IPS-NIHi7 (cell line): ENCODE measurements around the gene PDZRN4.
A peak's percentile ranks its signal among the peaks of the same experiment; 100 is the strongest.
"Not testable (repeated sequence)": the region's sequence is repeated elsewhere in the genome, so short reads cannot be mapped to it uniquely, and the experiment has no call there.

Experiments
- DNase-seq: peaks from one replicate; pipeline ENCODE4 v3.0.0; 2012; ENCODE audit warnings: mixed read lengths; ENCODE audit errors: extremely low spot score

The PDZRN4 gene

DNA sequence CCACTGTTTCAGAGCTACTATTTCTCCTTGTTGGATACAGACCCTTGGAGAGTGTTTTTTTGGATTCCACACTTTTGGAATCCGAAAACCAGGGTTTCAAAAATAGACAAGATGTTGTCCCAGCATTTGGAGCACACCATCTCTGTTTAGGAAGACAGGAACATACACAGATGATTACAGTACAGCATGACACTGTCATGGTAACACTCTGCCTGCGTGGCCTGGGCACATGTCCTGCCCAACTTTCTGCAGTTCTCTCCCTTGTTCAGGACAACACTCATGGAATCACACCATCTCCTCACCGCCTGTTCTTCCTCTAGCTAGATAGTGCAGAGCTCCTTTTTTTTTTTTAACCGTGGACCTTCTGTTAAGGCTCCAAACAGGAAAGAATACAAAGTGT, 369.2 kb downstream of the PDZRN4 start:
- no peak for DNase-seq

DNA sequence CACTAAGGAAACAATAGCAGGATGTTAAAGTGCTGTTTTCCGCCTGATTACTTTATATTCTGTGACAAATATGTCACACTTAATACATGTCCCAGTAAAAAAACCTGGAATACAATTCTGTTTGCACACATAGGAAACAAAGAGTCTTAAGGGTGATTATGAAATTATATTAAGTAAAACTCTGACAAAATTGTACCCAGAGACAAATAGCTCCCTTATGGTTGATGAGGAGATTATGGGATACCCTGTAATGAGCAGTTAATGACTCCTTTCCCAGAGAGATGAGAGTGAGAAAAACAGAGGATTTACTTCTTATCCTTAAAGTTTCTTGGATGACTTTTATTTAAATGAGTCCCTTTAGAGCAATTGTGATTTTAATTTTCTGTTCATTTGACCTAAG, 370.6 kb downstream of the PDZRN4 start:
- no peak for DNase-seq

DNA sequence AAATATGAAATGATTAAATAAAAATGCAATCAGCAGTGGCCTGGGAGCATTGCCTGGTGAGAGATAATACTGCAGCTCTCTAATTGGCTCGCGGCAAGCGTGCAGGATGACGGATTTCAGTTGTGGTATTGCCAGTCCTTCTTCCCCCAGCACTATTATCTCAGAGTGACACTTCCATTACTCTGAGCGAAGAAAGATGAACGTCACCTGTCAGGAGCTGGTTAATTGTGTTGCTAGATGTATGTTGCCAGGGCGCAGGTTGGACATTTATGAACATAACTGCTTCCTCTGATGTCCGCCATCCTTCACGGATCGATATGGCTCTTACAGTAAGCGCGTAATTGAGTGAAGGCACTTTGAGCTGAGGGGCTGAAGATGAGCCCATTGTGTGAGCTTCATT, 374.9 kb downstream of the PDZRN4 start:
- no peak for DNase-seq

DNA sequence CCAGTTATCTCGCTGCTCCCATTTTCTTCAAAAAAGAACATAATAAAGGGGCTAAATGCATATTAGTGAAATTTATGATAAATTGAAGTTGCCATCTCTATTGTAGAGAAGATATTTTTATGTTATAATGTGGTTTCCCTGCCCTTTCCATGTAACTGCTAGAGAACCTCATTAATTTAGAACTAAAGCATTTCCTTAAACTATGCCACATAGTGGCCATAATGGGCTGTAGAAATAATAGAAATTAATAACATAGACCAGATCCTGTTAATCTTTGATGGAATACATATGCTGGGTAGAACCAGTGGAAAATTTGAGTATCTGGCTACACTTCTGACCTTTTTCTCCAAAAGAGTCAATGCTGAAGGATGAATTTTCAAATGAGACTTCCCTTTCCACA, 376.7 kb downstream of the PDZRN4 start:
- no peak for DNase-seq

DNA sequence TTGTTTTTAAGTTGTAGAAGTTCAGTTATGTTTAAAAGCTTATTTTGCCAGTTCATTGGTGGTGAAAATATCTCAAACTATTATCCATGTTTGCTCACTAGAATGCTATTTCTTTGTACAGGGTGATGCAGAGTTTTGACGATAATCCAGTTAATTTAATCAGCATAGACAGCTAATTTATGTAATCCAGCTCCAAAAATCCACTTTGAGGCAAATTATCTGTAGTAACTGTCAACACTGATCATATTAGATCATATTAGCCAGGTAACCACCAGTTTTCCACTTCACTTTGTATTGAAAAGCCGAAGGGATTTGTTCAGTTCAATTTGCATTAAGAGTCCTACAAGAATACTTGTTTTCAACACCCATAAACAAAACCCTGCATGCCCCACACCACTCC, 378.6 kb downstream of the PDZRN4 start:
- no peak for DNase-seq

DNA sequence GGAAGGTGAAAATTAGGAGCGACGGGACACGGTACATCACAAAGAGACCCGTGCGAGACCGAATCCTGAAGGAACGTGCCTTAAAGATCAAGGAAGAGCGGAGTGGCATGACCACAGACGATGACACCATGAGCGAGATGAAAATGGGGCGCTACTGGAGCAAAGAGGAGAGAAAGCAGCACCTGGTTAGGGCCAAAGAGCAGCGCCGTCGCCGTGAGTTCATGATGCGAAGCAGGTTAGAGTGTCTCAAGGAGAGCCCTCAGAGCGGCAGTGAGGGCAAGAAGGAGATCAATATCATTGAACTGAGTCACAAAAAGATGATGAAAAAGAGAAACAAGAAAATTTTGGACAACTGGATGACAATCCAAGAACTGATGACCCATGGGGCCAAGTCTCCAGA, 385.3 kb downstream of the PDZRN4 start:
- no peak for DNase-seq

DNA sequence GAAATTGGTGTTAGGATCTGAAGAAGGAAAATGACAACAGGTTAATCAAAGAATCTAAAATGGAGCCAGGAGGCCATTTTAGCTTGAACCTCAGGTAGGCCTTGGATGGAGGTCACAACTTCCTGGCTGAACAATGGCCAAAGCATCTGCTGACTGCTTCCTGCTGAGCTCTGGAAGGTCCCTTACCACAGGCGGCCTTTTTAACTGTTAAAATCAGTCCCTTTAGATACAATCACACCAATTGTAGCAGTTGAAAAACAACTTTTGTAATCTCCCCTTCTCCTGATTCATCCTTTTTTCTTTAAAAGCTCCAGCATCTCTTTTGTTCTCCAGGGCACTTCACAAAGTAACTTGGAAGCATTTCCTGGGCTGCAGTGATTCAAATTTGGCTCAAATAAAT, 388.8 kb downstream of the PDZRN4 start:
- peak; percentile 24 for DNase-seq

DNA sequence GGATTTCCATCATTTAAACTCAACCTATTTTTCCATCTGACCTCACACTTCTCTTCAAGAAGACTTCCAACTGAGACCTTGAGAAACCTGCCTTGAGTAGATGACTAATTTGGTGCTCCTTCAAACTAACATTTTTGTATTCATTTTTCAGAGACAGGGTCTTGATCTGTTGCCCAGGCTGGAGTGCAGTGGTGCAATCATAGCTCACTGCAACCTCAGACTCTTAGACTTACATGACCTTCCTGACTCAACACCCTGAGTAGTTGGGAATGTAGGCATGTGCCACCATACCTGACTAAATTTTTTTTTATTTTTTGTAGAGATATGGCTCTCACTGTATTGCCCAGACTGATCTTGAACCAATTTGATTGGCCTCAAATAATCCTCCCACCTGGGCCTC, 389.9 kb downstream of the PDZRN4 start:
- DNase-seq = no peak

DNA sequence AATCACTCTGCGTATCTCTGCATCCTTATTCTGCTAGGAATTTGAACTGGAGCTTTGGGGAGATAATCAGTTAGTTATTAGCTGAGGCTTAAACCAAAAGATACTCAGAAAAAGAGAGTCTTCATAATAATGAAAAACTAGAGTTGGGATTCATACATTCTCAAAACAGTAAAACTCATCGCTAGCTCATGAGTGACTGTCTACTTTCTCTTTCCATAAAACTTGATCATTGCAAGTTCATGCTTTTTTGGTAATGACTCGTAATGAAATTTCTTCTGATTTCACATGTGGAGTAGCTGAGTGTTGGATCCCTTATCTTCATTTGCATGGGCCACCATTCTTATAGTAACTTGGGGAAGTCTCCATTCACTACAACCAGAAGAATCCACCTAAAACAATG, 397.7 kb downstream of the PDZRN4 start:
- DNase-seq = no peak

DNA sequence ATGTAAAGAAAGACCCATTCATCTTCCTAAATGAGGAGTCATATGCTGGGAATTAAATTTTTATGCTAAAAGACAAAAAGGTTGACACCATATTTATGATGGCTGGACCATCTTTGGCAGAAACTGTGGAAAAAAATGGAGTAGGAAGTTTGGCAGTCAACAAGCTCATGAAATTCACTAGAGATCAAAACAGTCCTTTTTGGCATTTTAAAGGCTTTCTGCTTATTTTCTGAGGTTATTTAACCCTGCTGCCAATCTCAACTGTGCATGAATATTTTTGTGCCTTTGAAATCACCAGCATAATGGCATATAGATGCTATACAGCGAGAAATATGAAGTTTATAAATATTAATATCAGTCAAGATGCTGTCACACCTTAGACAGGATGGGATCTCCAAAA, 399.5 kb downstream of the PDZRN4 start:
- no peak for DNase-seq

DNA sequence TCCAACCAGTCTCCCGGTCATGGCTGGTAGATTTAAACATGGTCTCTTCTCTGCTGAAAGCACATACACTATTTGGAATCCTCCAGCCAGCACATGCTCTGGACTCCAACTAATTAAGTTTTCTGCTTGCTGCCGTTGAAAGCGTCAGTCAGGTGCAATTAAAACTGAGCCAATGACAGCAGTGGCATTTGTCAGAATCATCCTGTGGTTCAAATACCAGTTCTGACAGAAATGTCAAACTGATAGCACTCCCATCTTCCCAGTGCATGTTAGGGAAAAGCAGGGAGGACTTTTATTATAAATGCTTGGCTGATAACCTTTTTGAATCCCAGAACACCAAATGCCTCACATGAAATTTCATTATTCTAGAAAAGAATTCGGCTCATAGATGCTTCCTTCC, 401.8 kb downstream of the PDZRN4 start:
- no peak for DNase-seq

DNA sequence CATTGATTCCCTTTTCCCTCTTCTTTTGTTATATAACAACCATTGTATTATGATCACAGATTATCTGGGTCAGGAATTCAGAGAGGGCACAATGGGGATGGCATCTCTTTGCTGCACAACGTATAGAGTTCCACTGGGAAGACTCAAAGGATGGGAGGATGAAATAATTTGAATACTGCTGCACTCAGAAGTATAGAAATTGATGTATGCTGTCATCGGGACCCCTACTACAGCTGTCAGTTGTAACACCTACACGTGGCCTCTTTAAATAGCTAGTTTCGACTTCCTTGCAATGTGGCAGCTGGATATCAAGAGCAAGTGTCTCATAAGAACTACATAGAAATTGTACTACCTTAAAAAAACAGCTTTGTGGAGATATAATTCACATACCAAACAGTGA, 408.1 kb downstream of the PDZRN4 start:
- DNase-seq = no peak

DNA sequence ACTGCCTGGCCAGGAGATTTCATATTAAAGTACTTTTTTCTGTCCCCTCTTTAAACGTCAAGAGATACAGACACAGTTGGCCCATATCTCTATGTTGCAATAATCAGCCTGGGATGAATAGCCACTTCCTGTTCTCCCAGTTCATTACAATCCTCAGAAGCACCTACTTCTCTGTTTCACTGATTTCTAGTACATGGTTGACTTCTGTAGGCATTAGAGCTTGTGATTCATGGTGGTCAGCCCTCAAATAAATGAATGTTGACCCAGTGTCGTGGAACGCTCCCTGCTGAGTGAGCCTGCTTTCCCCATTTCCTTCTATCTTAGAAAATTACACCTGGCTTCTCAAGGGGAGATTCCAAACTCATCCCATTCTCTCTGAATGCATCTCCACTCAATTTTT, 416.7 kb downstream of the PDZRN4 start:
- DNase-seq = no peak

DNA sequence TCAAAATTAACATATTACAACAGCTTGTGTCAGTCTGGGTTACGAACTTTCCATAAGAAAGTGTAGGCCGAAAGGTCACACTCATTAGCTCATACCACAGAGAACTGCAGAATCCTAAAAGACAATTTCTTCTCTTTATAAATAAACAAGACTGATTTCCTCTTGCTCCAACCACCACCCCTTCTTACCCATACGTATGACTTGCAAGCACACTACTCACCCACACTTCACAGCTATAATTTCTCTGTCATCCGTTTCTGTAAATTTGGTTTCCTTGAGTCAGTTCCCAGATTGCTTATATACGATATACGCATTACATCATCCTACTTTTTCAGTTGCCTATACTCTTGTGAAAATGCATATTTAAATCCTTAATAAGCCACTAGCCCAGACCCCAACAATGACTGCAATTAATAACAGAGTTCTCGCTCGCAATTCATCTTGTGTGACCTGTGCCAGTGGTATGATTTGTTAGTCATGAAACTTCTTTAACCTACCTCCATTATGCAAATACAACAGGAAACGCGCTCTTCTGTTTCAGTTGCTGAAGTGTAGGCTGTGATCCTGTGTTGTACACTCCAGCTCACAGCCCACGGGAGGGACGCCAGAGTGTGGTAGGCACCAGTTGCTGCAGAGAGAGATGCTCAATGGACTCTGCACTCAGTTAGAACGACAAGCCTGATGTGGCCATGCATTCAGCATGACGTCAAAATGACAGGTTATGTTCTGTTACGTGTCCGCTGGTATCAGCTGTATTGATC, 417.6 kb downstream of the PDZRN4 start:
- DNase-seq = no peak

DNA sequence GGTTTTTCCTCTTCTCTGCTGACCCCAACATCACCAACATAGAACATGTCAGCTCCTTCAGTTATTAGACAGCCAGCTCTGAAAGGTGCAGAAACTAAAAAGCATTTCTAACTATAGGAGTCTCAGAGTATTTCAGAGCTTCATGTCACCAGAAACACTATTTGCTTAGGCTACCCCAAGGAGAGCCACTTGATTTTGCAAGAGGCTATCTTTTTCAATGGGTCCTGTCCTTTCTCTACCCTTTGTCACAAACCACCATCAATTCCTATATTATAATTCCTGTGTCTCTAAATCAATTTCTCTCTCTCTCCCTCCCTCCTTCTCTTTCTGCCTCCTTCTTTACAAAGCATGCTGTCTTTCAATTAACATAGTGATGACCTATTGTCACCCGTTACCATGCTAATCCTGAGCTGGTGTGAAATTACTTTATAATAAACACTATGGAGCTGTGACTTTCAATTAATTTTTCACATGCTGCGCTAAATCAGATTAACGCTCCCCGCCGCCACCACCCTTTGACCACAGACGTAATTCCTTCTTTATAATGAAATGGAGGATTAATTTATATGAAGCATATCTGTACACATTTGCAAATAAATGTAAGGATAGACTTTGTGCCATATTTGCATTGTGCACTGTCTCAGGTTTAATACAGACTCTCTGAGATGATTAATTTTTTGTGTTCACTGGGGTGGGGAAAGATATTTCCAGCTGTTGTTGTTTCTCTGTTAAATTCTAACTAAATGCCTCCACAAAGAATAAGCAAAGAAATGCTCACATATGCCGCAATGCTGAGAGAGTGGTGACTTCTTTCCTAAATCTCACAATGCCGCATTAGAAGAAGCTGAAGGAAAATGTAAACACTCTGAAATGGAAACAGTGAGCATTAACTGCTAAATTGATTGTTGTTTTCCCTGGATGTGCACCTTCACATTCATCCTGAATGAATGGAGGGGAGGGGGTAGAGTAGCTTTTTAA, 418.6 kb downstream of the PDZRN4 start:
- no peak for DNase-seq

DNA sequence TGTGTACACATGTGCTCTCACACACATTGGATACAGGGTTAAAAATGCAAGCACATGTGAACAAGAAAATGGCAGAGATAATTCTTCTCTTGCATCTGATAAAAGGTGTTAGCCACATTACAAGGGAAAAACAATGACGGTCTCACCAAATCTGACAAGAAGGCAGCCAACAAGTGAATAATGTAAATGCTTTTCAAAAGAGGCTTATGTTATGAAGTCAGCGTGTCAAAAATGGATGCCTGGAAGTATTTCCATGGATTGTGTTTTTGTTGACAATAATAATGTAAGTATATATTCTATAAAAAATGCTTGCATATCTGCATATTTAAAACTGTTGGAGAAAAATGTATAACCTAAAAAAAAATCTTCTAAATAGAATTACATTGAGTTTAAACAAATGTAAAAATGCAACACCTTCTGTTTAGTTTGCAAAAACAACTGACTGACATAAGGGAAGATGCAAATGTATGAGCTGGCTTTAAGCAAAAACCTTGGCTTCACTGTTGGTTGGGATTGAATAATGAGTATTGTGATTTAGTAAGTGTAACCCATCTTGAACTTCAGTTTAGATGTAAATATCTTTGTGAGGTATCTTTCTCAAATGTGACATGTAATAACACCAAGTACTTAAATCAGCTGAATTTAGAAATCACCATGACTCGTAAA, 424.9 kb downstream of the PDZRN4 start:
- DNase-seq = no peak

DNA sequence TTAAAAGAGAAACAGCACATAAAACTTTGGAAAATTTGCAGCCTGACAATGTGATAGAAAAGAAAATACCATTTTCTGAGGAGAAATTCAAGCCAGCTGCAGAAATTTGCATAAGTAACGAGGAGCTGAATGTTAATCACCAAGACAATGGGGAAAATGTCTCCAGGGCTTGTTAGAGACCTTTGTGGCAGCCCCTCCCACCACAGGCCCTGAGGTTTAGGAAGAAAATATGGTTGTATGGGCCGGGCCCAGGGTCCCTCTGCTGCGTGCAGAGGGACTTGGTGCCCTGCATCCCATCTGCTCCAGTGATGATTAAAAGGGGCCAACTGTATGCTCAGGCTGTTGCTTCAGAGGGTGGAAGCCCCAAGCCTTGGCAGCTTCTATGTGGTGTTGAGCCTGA, 427.1 kb downstream of the PDZRN4 start:
- DNase-seq = not testable (repeated sequence)

DNA sequence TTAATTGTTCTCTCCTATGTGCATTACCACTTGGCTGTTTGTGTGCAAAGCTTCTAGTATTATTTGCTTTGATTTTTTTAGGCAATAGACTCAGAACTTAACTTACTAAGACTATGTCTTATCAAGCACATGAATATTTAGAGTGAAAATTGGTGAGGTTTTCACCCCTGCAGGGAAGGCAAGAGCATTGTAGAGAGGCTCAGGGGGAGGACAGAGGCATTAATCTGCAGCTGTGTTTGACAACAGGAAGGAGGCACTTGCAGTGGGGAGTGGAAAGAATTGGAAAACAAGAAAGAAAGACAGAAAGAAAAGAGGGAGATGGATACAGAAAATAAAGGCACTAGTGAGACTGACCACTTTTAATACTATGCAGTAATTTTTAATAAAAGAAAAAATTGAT, 431.6 kb downstream of the PDZRN4 start:
- peak; percentile 14 for DNase-seq

DNA sequence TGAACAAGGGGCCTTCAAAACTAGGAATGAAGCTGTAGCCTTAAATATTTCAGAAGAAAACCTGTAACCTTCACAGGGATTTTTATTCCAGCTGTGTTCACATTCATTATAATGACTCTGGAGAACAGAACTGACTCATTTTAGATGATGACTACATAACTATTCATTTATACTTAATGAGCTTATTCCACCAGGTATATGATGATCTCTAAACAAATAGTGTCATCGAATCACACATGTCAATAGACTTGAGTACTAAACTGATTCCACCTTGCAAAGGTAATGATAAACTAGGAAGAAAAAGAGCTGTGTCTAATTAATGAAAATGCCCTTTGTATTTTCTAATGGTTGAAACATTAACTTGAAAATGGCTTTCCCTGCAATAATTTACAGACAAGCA, 433.2 kb downstream of the PDZRN4 start:
- no peak for DNase-seq
